Mucosa of rectum (tissue), 2 donors: ENCODE results near the gene USP40.

Experiments
- H3K27ac ChIP-seq, 2 donors: one replicate each; pipeline ENCODE4 v1.7.0; 2013; ENCODE audit warnings: inconsistent platforms in 2 of 2, low read depth in 2 of 2, low read length in 2 of 2
- H3K27me3 ChIP-seq, 2 donors: one replicate each; pipeline ENCODE4 v1.7.0; 2013; ENCODE audit warnings: low read length in 2 of 2; ENCODE audit not compliant: control insufficient read depth in 2 of 2, insufficient read depth in 2 of 2
- H3K36me3 ChIP-seq, 2 donors: one replicate each; pipeline ENCODE4 v1.7.0; 2013; ENCODE audit warnings: low read length in 2 of 2; ENCODE audit not compliant: control insufficient read depth in 2 of 2, insufficient read depth in 2 of 2
- H3K4me1 ChIP-seq, 2 donors: one replicate each; pipeline ENCODE4 v1.7.0; 2013; ENCODE audit warnings: low read length in 2 of 2, mild to moderate bottlenecking in 1 of 2; ENCODE audit not compliant: control insufficient read depth in 2 of 2, insufficient read depth in 2 of 2
- H3K4me3 ChIP-seq, 2 donors: one replicate each; pipeline ENCODE4 v1.7.0; 2013; ENCODE audit warnings: low read length in 2 of 2
- H3K9ac ChIP-seq, 2 donors: one replicate each; pipeline ENCODE4 v1.7.0; 2013; ENCODE audit warnings: low read length in 2 of 2, low read depth in 1 of 2, mild to moderate bottlenecking in 1 of 2
- H3K9me3 ChIP-seq, 2 donors: one replicate each; pipeline ENCODE4 v1.7.0; 2013; ENCODE audit warnings: low read length in 2 of 2; ENCODE audit not compliant: control insufficient read depth in 2 of 2
- donor health status: healthy.
- donor health status: Normal muscosa, but diverticular disease.

Gene USP40

GRCh38 chr2:233487748-233488345 is 78.7 kb downstream of the USP40 start:
- peaks cover 35 to 58% of the 10 kb centered on the region in 2 donors for H3K36me3 ChIP-seq
- no peaks in the 10 kb centered on the region for H3K27me3 ChIP-seq
- H3K4me3 ChIP-seq: no peak overlapping the region
- no peaks in the 10 kb centered on the region for H3K4me1 ChIP-seq
- no peak overlapping the region for H3K27ac ChIP-seq
- no peak overlapping the region for H3K9ac ChIP-seq
- H3K9me3 ChIP-seq: no peaks in the 10 kb centered on the region

GRCh38 chr2:233486778-233487552 is 79.6 kb downstream of the USP40 start:
- peaks cover 36 to 54% of the 10 kb centered on the region in 2 donors for H3K36me3 ChIP-seq
- H3K4me1 ChIP-seq: no peaks in the 10 kb centered on the region
- H3K9me3 ChIP-seq: no peaks in the 10 kb centered on the region
- H3K27ac ChIP-seq: no peak overlapping the region
- H3K4me3 ChIP-seq: no peak overlapping the region
- no peaks in the 10 kb centered on the region for H3K27me3 ChIP-seq
- no peak overlapping the region for H3K9ac ChIP-seq

GRCh38 chr2:233486357-233486756 is 80.2 kb downstream of the USP40 start:
- Histone ChIP-seq H3K9ac (no peak overlapping the region), H3K9me3 (no peaks in the 10 kb centered on the region), H3K27ac (no peak overlapping the region), H3K4me1 (no peaks in the 10 kb centered on the region), H3K27me3 (no peaks in the 10 kb centered on the region), H3K4me3 (no peak overlapping the region), H3K36me3 (peaks cover 39 to 55% of the 10 kb centered on the region in 2 donors)

GRCh38 chr2:233485726-233486125 is 80.9 kb downstream of the USP40 start:
- Histone ChIP-seq H3K27me3 (no peaks in the 10 kb centered on the region), H3K9me3 (no peaks in the 10 kb centered on the region), H3K36me3 (peaks cover 33 to 49% of the 10 kb centered on the region in 2 donors), H3K4me1 (no peaks in the 10 kb centered on the region), H3K4me3 (no peak overlapping the region), H3K9ac (no peak overlapping the region), H3K27ac (no peak overlapping the region)

GRCh38 chr2:233482616-233483015 is 84.0 kb downstream of the USP40 start:
- no peak overlapping the region for H3K27ac ChIP-seq
- no peaks in the 10 kb centered on the region for H3K9me3 ChIP-seq
- peaks cover 16 to 43% of the 10 kb centered on the region in 2 donors for H3K36me3 ChIP-seq
- no peak overlapping the region for H3K4me3 ChIP-seq
- H3K27me3 ChIP-seq: no peaks in the 10 kb centered on the region
- no peak overlapping the region for H3K9ac ChIP-seq
- H3K4me1 ChIP-seq: no peaks in the 10 kb centered on the region

- Histone ChIP-seq H3K27me3 (no peaks in the 10 kb centered on the region), H3K9ac (no peak overlapping the region), H3K27ac (no peak overlapping the region), H3K4me1 (no peaks in the 10 kb centered on the region), H3K9me3 (no peaks in the 10 kb centered on the region), H3K36me3 (peaks cover 25 to 47% of the 10 kb centered on the region in 2 donors), H3K4me3 (no peak overlapping the region)
Measured at GRCh38 chr2:233481368-233482142, 85.0 kb downstream of the USP40 start.

- H3K9ac ChIP-seq: no peak overlapping the region
- H3K4me1 ChIP-seq: no peaks in the 10 kb centered on the region
- H3K27ac ChIP-seq: no peak overlapping the region
- no peak overlapping the region for H3K4me3 ChIP-seq
- no peaks in the 10 kb centered on the region for H3K27me3 ChIP-seq
- no peaks in the 10 kb centered on the region for H3K9me3 ChIP-seq
- peaks cover 34 to 47% of the 10 kb centered on the region in 2 donors for H3K36me3 ChIP-seq
Measured at GRCh38 chr2:233480490-233481202, 85.9 kb downstream of the USP40 start.

- no peak overlapping the region for H3K9ac ChIP-seq
- peaks cover 34 to 40% of the 10 kb centered on the region in 2 donors for H3K36me3 ChIP-seq
- no peaks in the 10 kb centered on the region for H3K9me3 ChIP-seq
- H3K27ac ChIP-seq: no peak overlapping the region
- H3K4me3 ChIP-seq: no peak overlapping the region
- no peaks in the 10 kb centered on the region for H3K27me3 ChIP-seq
- no peaks in the 10 kb centered on the region for H3K4me1 ChIP-seq
Measured at GRCh38 chr2:233479616-233480489, 86.7 kb downstream of the USP40 start.
